Left ventricle myocardium inferior (tissue), 1 donor: ENCODE data around the gene RHBDF2. TPM values are rescaled to one million over a fixed set of nuclear protein-coding genes. Genes with fewer than 3 reads are reported as not detected.

Source experiments
- DNase-seq: peaks from one replicate; pipeline ENCODE4 v3.0.0-alpha.2; 2020
- H3K27ac ChIP-seq: fragments of 200-600 bp; replicated peaks from 2 replicates; pipeline ENCODE4 v1.8.0; 2021
- H3K27me3 ChIP-seq: fragments of 200-600 bp; 2 replicates; pipeline ENCODE4 v1.8.0; 2021; ENCODE audit warnings: low read depth
- H3K36me3 ChIP-seq: fragments of 200-600 bp; 2 replicates; pipeline ENCODE4 v1.8.0; 2021
- H3K4me1 ChIP-seq: fragments of 200-600 bp; 2 replicates; pipeline ENCODE4 v1.8.0; 2021
- H3K4me3 ChIP-seq: fragments of 200-600 bp; 2 replicates; pipeline ENCODE4 v1.8.0; 2021; ENCODE audit warnings: mild to moderate bottlenecking, moderate library complexity
- H3K9me3 ChIP-seq: fragments of 200-600 bp; replicated peaks from 2 replicates; pipeline ENCODE4 v1.8.0; 2021
- intact Hi-C: fragments of 100-400 bp; cut with micrococcal nuclease; formaldehyde crosslinking; loops from one replicate; pipeline ENCODE4 v1.11.0; 2022
- total RNA-seq: library from RNA; stranded (reverse); fragmentation: NEBNext Ultra II Directional; extraction: Animal tissue kit (Norgen Biotek cat#: 25700); gene quantifications from one replicate; pipeline ENCODE4 v1.2.1, GENCODE V29; 2021
- TF ChIP-seq, protein P1 (sequence below): fragments of 200-600 bp; IDR thresholded peaks from 2 replicates; pipeline ENCODE4 v1.8.0; 2021; ENCODE audit warnings: antibody characterized with exemption, mild to moderate bottlenecking, borderline replicate concordance
- donor health status: DM: no; HTN: yes; CAD: no; lungs with severe emphysema.

RHBDF2 gene
- total RNA-seq, 1 donor from 2014 or later, result 13.8 TPM

DNA sequence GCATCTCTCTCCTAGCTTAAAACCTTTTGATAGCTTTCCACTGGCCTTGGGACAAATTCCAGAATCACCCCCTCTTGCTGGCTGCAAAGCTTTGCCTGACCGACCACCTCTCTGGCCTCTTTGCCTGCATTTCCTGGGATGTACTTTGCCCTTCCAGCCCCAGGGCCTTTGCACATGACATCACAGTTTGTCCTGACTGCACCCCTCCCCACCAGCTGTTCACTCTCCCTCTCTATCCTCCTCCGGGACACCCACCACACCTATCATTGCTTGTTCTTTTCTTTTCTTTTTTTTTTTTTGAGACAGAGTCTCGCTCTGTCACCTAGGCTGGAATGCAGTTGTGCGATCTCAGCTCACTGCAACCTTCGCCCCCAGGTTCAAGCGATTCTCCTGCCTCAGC, 25.9 kb downstream of the RHBDF2 start:
- peaks cover 54% of the 10 kb centered on the region for H3K36me3 ChIP-seq
- TF ChIP-seq, protein P1, sequence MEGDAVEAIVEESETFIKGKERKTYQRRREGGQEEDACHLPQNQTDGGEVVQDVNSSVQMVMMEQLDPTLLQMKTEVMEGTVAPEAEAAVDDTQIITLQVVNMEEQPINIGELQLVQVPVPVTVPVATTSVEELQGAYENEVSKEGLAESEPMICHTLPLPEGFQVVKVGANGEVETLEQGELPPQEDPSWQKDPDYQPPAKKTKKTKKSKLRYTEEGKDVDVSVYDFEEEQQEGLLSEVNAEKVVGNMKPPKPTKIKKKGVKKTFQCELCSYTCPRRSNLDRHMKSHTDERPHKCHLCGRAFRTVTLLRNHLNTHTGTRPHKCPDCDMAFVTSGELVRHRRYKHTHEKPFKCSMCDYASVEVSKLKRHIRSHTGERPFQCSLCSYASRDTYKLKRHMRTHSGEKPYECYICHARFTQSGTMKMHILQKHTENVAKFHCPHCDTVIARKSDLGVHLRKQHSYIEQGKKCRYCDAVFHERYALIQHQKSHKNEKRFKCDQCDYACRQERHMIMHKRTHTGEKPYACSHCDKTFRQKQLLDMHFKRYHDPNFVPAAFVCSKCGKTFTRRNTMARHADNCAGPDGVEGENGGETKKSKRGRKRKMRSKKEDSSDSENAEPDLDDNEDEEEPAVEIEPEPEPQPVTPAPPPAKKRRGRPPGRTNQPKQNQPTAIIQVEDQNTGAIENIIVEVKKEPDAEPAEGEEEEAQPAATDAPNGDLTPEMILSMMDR, result no peak
- H3K9me3 ChIP-seq, result no peaks in the 10 kb centered on the region
- no peaks in the 10 kb centered on the region for H3K27me3 ChIP-seq
- DNase-seq, result no peak
- intact Hi-C loops, result no loop called here
- H3K4me1 ChIP-seq, result peaks cover 1% of the 10 kb centered on the region
- no peak overlapping the region for H3K27ac ChIP-seq
- H3K4me3 ChIP-seq, result no peak overlapping the region

GRCh38 chr17:76474894-76475293, 26.3 kb downstream of the RHBDF2 start:
- no peaks in the 10 kb centered on the region for H3K9me3 ChIP-seq
- no peak overlapping the region for H3K4me3 ChIP-seq
- intact Hi-C loops, result no loop called here
- H3K36me3 ChIP-seq, result peaks cover 54% of the 10 kb centered on the region
- DNase-seq, result no peak
- H3K4me1 ChIP-seq, result peaks cover 5% of the 10 kb centered on the region
- no peak overlapping the region for H3K27ac ChIP-seq
- H3K27me3 ChIP-seq, result no peaks in the 10 kb centered on the region
- TF ChIP-seq, protein P1, result no peak

- Histone ChIP-seq H3K9me3 (no peaks in the 10 kb centered on the region), H3K36me3 (peaks cover 51% of the 10 kb centered on the region), H3K4me1 (peaks cover 11% of the 10 kb centered on the region), H3K4me3 (no peak overlapping the region), H3K27ac (no peak overlapping the region), H3K27me3 (no peaks in the 10 kb centered on the region)
- intact Hi-C loops, result no loop called here
- TF ChIP-seq, protein P1, result no peak
- no peak for DNase-seq
Observed at GRCh38 chr17:76474238-76474637, 27.0 kb downstream of the RHBDF2 start.

DNA sequence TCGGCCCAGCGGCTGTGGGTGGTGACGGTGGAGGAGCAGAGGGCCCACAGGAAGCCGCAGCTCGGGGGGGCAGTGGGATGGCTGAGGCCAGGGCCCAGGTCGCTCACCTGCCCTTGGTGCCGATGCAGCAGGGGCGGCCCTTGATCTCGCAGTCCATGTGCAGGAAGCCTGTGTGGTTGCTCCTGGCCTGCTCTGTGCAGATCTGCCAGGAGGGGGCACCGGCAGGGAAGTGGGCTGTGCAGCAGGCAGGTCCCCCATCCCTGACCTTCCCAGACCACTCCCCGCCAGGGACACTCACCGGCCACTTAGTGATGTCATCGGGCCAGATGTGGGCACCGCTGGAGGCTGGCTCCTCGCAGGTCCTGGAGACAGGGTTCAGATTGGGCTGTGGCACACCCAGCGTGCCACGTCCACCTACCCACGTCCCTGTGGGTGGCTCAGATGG, 27.7 kb downstream of the RHBDF2 start:
- no peak for DNase-seq
- H3K27me3 ChIP-seq, result no peaks in the 10 kb centered on the region
- no peak overlapping the region for H3K27ac ChIP-seq
- TF ChIP-seq, protein P1, result peak; percentile 22
- no peaks in the 10 kb centered on the region for H3K9me3 ChIP-seq
- intact Hi-C loops, result no loop called here
- H3K4me3 ChIP-seq, result no peak overlapping the region
- H3K4me1 ChIP-seq, result peaks cover 11% of the 10 kb centered on the region
- H3K36me3 ChIP-seq, result peaks cover 44% of the 10 kb centered on the region

DNA sequence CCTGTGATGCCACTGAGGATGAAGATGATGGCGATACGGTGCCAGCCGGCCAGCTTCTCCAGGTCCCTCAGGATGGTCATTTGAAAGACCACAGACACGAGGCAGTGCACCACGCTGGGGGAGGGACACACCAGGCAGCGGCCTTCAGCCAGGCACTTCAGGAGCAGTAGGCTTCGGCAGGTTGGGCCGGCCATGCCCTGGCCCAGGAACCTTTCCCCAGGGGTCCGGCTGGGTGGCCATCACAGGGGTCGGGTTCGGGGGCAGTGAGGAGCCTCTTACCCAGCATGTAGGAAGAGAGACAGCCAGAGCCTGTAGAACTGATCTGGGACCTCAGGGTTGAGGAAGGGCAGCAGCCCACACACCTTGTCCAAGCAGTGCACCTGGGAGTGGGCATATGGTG, 28.5 kb downstream of the RHBDF2 start:
- Histone ChIP-seq H3K4me1 (peaks cover 11% of the 10 kb centered on the region), H3K27me3 (no peaks in the 10 kb centered on the region), H3K9me3 (no peaks in the 10 kb centered on the region), H3K27ac (no peak overlapping the region), H3K36me3 (peaks cover 39% of the 10 kb centered on the region), H3K4me3 (no peak overlapping the region)
- no peak for DNase-seq
- TF ChIP-seq, protein P1, result no peak
- intact Hi-C loops, result no loop called here

DNA sequence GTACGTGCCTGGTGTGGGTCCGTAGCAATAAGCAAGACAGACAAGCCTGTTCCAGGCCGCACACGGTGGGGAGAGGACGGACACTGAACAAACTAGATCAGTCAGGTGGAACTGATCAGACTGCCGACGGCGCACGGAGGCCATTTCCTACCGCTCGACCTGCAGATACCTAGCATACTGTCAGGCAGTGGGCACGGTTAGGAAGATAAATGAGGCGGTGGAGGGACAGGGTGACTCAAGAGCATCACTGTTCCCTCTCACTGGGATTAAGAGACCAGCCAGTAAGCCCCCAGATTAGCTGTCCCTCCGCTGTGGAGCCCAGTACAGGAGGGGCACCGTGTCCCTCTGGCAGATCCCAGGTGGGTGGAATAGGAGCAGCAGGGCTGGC, 29.0 kb downstream of the RHBDF2 start:
- DNase-seq, result no peak
- no peaks in the 10 kb centered on the region for H3K9me3 ChIP-seq
- intact Hi-C loops, result no loop called here
- peaks cover 11% of the 10 kb centered on the region for H3K4me1 ChIP-seq
- H3K27ac ChIP-seq, result no peak overlapping the region
- H3K4me3 ChIP-seq, result no peak overlapping the region
- H3K36me3 ChIP-seq, result peaks cover 39% of the 10 kb centered on the region
- TF ChIP-seq, protein P1, result no peak
- no peaks in the 10 kb centered on the region for H3K27me3 ChIP-seq
